CD4-positive, alpha-beta T cell (primary cell): ENCODE data around the gene CTXN1. TPM values are rescaled to one million over a fixed set of nuclear protein-coding genes. Genes with fewer than 3 reads are reported as not detected.
A peak's percentile ranks its signal among the peaks of the same experiment; 100 is the strongest.

ENCODE experiments used
- ATAC-seq: fragments of 200-7000 bp; cut with Tn5 transposase; one replicate; pipeline ENCODE4 v1.10.0; 2022; ENCODE audit warnings: mild to moderate bottlenecking; ENCODE audit not compliant: poor library complexity
- CTCF ChIA-PET: fragments of 350-600 bp; sonication (Branson Sonifier 250); formaldehyde crosslinking; loops from one replicate; lab custom pipeline; 2021; ENCODE audit warnings: antibody characterized with exemption, inconsistent platforms; lab: Charles Lee
- POLR2A ChIA-PET: fragments of 350-600 bp; sonication (Branson Sonifier 250); formaldehyde crosslinking; loops from one replicate; lab custom pipeline; 2021; ENCODE audit warnings: antibody characterized with exemption, inconsistent platforms; lab: Charles Lee
- DNase-seq, 14 experiments: peaks; one replicate each; pipeline ENCODE4 v3.0.0-alpha.2; 2013 to 2020; ENCODE audit warnings: mixed read lengths in 2 of 14
- H3K27ac ChIP-seq, 2 donors: one replicate each; pipeline versions ENCODE4 v1.5.1 to v1.7.0; 2013; ENCODE audit warnings: low read length in 2 of 2, low read depth in 1 of 2, mild to moderate bottlenecking in 1 of 2
- H3K27me3 ChIP-seq, 2 experiments: 1 replicate in 1 of 2; 2 replicates in 1 of 2; pipeline versions ENCODE4 v1.6.1 to v1.7.0; 2013; ENCODE audit warnings: low read length in 2 of 2, control low read depth in 1 of 2, mild to moderate bottlenecking in 1 of 2, moderate library complexity in 1 of 2; ENCODE audit not compliant: insufficient read depth in 2 of 2, control insufficient read depth in 1 of 2
- H3K36me3 ChIP-seq: one replicate; pipeline ENCODE4 v1.6.1; 2013; ENCODE audit warnings: low read length, control low read depth; ENCODE audit not compliant: insufficient read depth
- H3K4me1 ChIP-seq: one replicate; pipeline ENCODE4 v1.6.1; 2013; ENCODE audit warnings: low read length, control low read depth; ENCODE audit not compliant: insufficient read depth
- H3K4me3 ChIP-seq: one replicate; pipeline ENCODE4 v1.5.1; 2013; ENCODE audit warnings: mild to moderate bottlenecking, low read length, moderate library complexity
- H3K9me3 ChIP-seq, 2 experiments: 1 replicate in 1 of 2; 2 replicates in 1 of 2; pipeline versions ENCODE4 v1.6.1 to v1.7.0; 2013; ENCODE audit warnings: low read length in 2 of 2, mild to moderate bottlenecking in 2 of 2, control low read depth in 1 of 2, moderate library complexity in 1 of 2; ENCODE audit not compliant: control insufficient read depth in 1 of 2, insufficient read depth in 1 of 2
- H3K27ac Mint-ChIP-seq: one replicate; pipeline ENCODE4 v1.8.0; 2020; ENCODE audit warnings: mixed read lengths
- H3K27me3 Mint-ChIP-seq: one replicate; pipeline ENCODE4 v1.8.0; 2021; ENCODE audit warnings: mixed read lengths
- H3K36me3 Mint-ChIP-seq: one replicate; pipeline ENCODE4 v1.8.0; 2021; ENCODE audit warnings: low read depth, mixed read lengths
- H3K4me1 Mint-ChIP-seq: one replicate; pipeline ENCODE4 v1.8.0; 2021; ENCODE audit warnings: low read depth, mixed read lengths
- H3K4me3 Mint-ChIP-seq: one replicate; pipeline ENCODE4 v1.8.0; 2020; ENCODE audit warnings: mild to moderate bottlenecking, mixed read lengths
- H3K9me3 Mint-ChIP-seq: one replicate; pipeline ENCODE4 v1.8.0; 2020; ENCODE audit warnings: mixed read lengths
- intact Hi-C, 2 experiments: fragments of 100-400 bp; cut with DNase I in 1 of 2; cut with micrococcal nuclease in 1 of 2; formaldehyde crosslinking; loops; one replicate each; pipeline versions ENCODE4 v1.15.1 to v1.9.0; 2023 to 2025; cut with DNase I, micrococcal nuclease
- total RNA-seq, 174 experiments: library from RNA in 2 of 174; stranded (reverse) in 2 of 174; gene quantifications; one replicate each; pipeline ENCODE4 v1.2.3 and lab custom pipeline; 2021 to 2026
- TF ChIP-seq, protein P1 (sequence below): fragments of 200-600 bp; IDR thresholded peaks from one replicate; pipeline ENCODE4 v1.8.0; 2022; ENCODE audit warnings: antibody characterized with exemption, mild to moderate bottlenecking

The CTXN1 gene
- total RNA-seq, 2 experiments from 2014 or later, result not detected

DNA sequence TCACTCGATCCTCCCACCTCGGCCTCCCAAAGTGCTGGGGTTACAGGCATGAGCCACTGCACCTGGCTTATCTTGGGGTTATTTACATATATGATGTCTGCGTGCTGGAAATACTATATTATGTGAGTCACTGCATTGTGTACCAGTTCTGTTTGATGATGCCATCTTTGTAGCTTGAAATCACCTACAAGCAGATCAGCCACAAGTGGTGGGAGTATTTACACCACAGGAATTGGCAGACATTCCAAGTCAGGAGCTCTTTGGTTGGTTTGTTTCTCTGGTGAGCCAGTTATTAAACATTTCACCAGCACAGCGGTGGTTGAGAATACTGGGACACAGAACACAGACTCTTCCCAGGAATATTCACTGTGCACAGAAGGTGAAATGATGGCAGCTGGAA lies 22.0 kb upstream of the CTXN1 start:
- ChIA-PET CTCF (no interaction called here), POLR2A (no interaction called here)
- Histone ChIP-seq H3K4me1 (peaks cover 14% of the 10 kb centered on the region), H3K9me3 (no peaks in the 10 kb centered on the region), H3K36me3 (no peaks in the 10 kb centered on the region), H3K27ac (no peak overlapping the region), H3K4me3 (no peak overlapping the region), H3K27me3 (no peaks in the 10 kb centered on the region)
- no peaks in the 10 kb centered on the region for H3K9me3 Mint-ChIP-seq
- H3K4me3 Mint-ChIP-seq, result no peak overlapping the region
- H3K27ac Mint-ChIP-seq, result no peak overlapping the region
- no peak for ATAC-seq
- no peak for DNase-seq
- H3K27me3 Mint-ChIP-seq, result no peaks in the 10 kb centered on the region
- TF ChIP-seq, protein P1, sequence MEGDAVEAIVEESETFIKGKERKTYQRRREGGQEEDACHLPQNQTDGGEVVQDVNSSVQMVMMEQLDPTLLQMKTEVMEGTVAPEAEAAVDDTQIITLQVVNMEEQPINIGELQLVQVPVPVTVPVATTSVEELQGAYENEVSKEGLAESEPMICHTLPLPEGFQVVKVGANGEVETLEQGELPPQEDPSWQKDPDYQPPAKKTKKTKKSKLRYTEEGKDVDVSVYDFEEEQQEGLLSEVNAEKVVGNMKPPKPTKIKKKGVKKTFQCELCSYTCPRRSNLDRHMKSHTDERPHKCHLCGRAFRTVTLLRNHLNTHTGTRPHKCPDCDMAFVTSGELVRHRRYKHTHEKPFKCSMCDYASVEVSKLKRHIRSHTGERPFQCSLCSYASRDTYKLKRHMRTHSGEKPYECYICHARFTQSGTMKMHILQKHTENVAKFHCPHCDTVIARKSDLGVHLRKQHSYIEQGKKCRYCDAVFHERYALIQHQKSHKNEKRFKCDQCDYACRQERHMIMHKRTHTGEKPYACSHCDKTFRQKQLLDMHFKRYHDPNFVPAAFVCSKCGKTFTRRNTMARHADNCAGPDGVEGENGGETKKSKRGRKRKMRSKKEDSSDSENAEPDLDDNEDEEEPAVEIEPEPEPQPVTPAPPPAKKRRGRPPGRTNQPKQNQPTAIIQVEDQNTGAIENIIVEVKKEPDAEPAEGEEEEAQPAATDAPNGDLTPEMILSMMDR, result no peak
- intact Hi-C loops, result loop anchor here (10.0 kb wide), 5 partner anchors 57 to 843 kb away; partner anchors contain the start of genes ELAVL1 (in 1 of the 2) and RAB11B (in 1 of the 2)
- H3K36me3 Mint-ChIP-seq, result peaks cover 9% of the 10 kb centered on the region
- H3K4me1 Mint-ChIP-seq, result peaks cover 15% of the 10 kb centered on the region

DNA sequence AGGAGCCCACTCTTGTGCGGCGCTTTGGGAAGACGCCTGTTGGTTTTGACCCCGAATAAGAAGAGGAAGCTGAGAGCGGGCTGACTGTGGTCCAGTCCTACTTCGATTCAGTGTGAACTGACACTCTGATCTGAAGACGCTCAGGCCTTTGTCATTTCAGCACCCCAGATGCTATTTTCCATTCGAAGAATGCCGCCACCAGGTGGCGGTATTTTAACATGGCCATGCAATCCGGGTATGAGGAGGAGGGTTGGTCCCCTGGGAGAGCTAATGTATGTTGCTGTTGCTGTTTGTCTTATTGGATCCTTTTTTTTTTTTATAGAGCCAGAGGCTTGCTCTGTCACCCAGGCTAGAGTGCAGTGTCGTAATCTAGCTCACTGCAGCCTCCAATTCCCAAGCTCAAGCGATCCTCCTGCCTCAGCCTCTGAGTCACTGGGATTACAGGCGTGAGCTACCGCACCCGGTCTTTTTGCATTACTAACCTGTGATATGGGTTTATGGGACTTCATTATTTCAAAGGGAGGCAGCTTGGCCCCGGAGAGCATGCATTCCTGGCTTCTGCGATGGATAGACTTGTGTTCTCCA lies 18.3 kb upstream of the CTXN1 start:
- Mint-ChIP-seq H3K36me3 (peaks cover 25% of the 10 kb centered on the region), H3K4me3 (peak overlapping the region; percentile 95), H3K9me3 (no peaks in the 10 kb centered on the region), H3K27ac (peak overlapping the region; percentile 87), H3K4me1 (peaks cover 32% of the 10 kb centered on the region), H3K27me3 (no peaks in the 10 kb centered on the region)
- peak overlapping the region; percentile 96 to 97 for H3K27ac ChIP-seq
- H3K9me3 ChIP-seq, result no peaks in the 10 kb centered on the region
- ChIA-PET POLR2A (interaction anchor here (0.9 to 2.6 kb wide), 18 partner anchors 8 to 1520 kb away, joined by 3 to 47 read pairs (median 6); partner anchors contain the start of genes CERS4, ELAVL1, KHSRP and MAP2K7), CTCF (interaction anchor here (0.6 to 3.1 kb wide), 17 partner anchors 8 to 410 kb away, joined by 3 to 36 read pairs (median 4); partner anchors contain the start of genes ELAVL1, NDUFA7, RPS28 and SNAPC2)
- H3K36me3 ChIP-seq, result peaks cover 14% of the 10 kb centered on the region
- no peaks in the 10 kb centered on the region for H3K27me3 ChIP-seq
- intact Hi-C loops, result loop anchor here (1.0 to 10.0 kb wide), 10 partner anchors 17 to 888 kb away; partner anchors contain the start of genes CTXN1 (in 1 of the 2), ELAVL1 (in 1 of the 2), MAP2K7 (in 1 of the 2) and MBD3L1 (in 1 of the 2)
- H3K4me1 ChIP-seq, result peaks cover 30% of the 10 kb centered on the region
- peak overlapping the region; percentile 97 for H3K4me3 ChIP-seq
- TF ChIP-seq, protein P1, result peak; percentile 94
- DNase-seq (peak; percentile 75 to 92 (median 84)), ATAC-seq (peak; percentile 45)

DNA sequence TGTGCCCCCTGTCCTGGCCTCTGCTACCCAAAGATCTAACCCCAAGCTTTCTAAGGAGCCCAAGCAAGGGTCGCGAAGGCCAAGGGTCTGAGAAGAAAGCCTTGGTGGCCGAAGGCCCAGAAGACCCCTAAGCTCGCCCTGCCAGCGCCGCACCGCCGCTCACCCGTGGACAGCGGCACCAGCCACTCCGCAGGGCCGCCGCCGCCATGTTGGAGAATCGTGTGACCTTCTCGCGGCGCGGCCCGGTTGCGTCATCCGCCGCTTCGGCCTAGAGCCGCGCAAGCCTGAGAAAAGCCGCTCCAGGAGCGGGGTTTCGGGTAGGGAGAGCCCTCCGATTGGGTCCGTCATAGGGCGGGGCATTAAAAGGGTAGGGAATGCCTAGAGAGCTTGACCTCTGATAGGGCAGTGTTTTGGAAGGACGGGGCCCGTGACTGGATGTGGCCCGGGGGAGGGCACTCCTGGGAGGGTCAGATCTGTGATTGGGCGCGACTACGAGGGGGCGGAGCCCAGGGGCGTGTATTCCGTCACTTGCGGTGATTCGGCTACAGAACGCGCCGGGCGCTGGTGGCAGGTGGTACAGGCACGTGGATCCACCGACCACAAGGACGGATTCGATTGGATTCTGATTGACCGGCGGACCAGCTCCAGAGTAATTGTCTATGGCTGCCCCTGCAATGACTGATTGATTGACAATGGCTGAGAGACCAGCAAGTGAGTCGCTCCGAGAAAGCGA lies 17.7 kb upstream of the CTXN1 start, which contains the start of gene TIMM44:
Gene TIMM44 (minus strand): TSS at position 223 of the 733 bp plus-strand sequence. CDS start 15 bp downstream, at position 208.
- peaks cover 30% of the 10 kb centered on the region for H3K4me1 ChIP-seq
- Mint-ChIP-seq H3K27ac (peak within 1 kb of the TSS; percentile 87), H3K36me3 (peaks cover 31% of the 10 kb centered on the region), H3K4me1 (peaks cover 36% of the 10 kb centered on the region), H3K4me3 (peak within 1 kb of the TSS; percentile 95), H3K9me3 (no peaks in the 10 kb centered on the region), H3K27me3 (no peaks in the 10 kb centered on the region)
- intact Hi-C loops, result loop anchor here (1.0 to 10.0 kb wide), 11 partner anchors 17 to 889 kb away; partner anchors contain the start of genes CTXN1 (in 1 of the 2), ELAVL1 (in 1 of the 2), MAP2K7 (in 1 of the 2) and MBD3L1 (in 1 of the 2)
- DNase-seq (peak; percentile 95 to 100 (median 97)), ATAC-seq (peak; percentile 96)
- peaks cover 17% of the 10 kb centered on the region for H3K36me3 ChIP-seq
- TF ChIP-seq, protein P1, result no peak
- peak within 1 kb of the TSS; percentile 97 for H3K4me3 ChIP-seq
- H3K27me3 ChIP-seq, result no peaks in the 10 kb centered on the region
- ChIA-PET CTCF (interaction anchor here (0.7 to 3.1 kb wide), 14 partner anchors 9 to 410 kb away, joined by 3 to 36 read pairs (median 5); partner anchors contain the start of genes ELAVL1, MAP2K7, NDUFA7 and RPS28), POLR2A (interaction anchor here (0.9 to 2.6 kb wide), 19 partner anchors 9 to 1519 kb away, joined by 3 to 47 read pairs (median 5); partner anchors contain the start of genes CERS4, ELAVL1, KHSRP and MAP2K7)
- no peaks in the 10 kb centered on the region for H3K9me3 ChIP-seq
- H3K27ac ChIP-seq, result peak within 1 kb of the TSS; percentile 96 to 97
